K562 (cell line): ENCODE data around the gene RIPOR1. TPM values are rescaled to one million over a fixed set of nuclear protein-coding genes. Genes with fewer than 3 reads are reported as not detected.
A peak's percentile ranks its signal among the peaks of the same experiment; 100 is the strongest.

Experiments used
- ATAC-seq: fragments of 200-7000 bp; cut with Tn5 transposase; 3 replicates; pipeline ENCODE4 v1.9.1; 2020; ENCODE audit warnings: moderate library complexity
- BruUV-seq: library from RNA; stranded (reverse); fragments of 400-500 nt; replicated peaks from 2 replicates; lab custom pipeline; 2021; lab: Mats Ljungman, UMichigan
- CTCF ChIA-PET: fragments of 300-600 bp; formaldehyde crosslinking; extraction: SDS; loops from one replicate; lab custom pipeline; 2021; ENCODE audit warnings: low intra/inter-chr PET ratio; lab: Yijun Ruan, JAX
- POLR2A ChIA-PET: fragments of 300-600, 350-650 bp; sonication (Branson Sonifier 250); formaldehyde crosslinking; extraction: SDS; loops from one replicate; lab custom pipeline; 2021; ENCODE audit warnings: antibody characterized with exemption, inconsistent platforms; lab: Yijun Ruan, JAX
- DNase-seq, 4 experiments: peaks; one replicate each; pipeline versions ENCODE4 v3.0.0 to v3.0.0-alpha.2; 2011 to 2018; ENCODE audit warnings: low spot score in 3 of 4, mixed read lengths in 3 of 4; ENCODE audit errors: extremely low read depth in 1 of 4
- FAIRE-seq: peaks from 2 replicates; lab custom pipeline; 2011; peaks lifted over from hg19 to GRCh38; lab: Jason Lieb, UNC
- H2AFZ ChIP-seq: 2 replicates; pipeline ENCODE4 v1.6.0; 2011; ENCODE audit warnings: low read depth, low read length, control low read depth, inconsistent platforms
- H3K27ac ChIP-seq: fragments of 200-600 bp; 3 replicates; pipeline ENCODE4 v1.8.0; 2011; ENCODE audit warnings: low read depth, mild to moderate bottlenecking, control low read depth, inconsistent platforms, low read length, moderate library complexity, mixed read lengths; ENCODE audit errors: extremely low read depth
- H3K27me3 ChIP-seq, 2 experiments: fragments of 300-600 bp in 1 of 2; 2 replicates in 1 of 2; 3 replicates in 1 of 2; pipeline versions ENCODE4 v1.6.0 to v1.8.0; 2011; ENCODE audit warnings: inconsistent platforms in 2 of 2, low read length in 2 of 2, mild to moderate bottlenecking in 1 of 2, mixed read lengths in 1 of 2, moderate library complexity in 1 of 2; ENCODE audit not compliant: control insufficient read depth in 2 of 2, insufficient read depth in 2 of 2
- H3K36me3 ChIP-seq: fragments of 300-600 bp; 3 replicates; pipeline ENCODE4 v1.8.0; 2011; ENCODE audit warnings: mild to moderate bottlenecking, low read length, inconsistent platforms; ENCODE audit not compliant: control insufficient read depth, insufficient read depth
- H3K4me1 ChIP-seq, 2 experiments: fragments of 200-600 bp in 1 of 2; replicated peaks in 1 of 2; 2 replicates in 1 of 2; 3 replicates in 1 of 2; pipeline versions ENCODE4 v1.5.1 to v1.8.0; 2011; ENCODE audit warnings: inconsistent platforms in 2 of 2, low read length in 2 of 2, mild to moderate bottlenecking in 1 of 2, mixed read lengths in 1 of 2, moderate library complexity in 1 of 2; ENCODE audit not compliant: control insufficient read depth in 2 of 2, insufficient read depth in 2 of 2
- H3K4me2 ChIP-seq: 2 replicates; pipeline ENCODE4 v1.6.1; 2011; ENCODE audit warnings: low read length, control low read depth, inconsistent platforms, mixed read lengths; ENCODE audit not compliant: insufficient read depth
- H3K4me3 ChIP-seq: fragments of 200-600 bp; sonication (generic), shearing (Covaris generic); 2 replicates; pipeline ENCODE4 v1.5.1; 2016; ENCODE audit warnings: control low read depth, inconsistent platforms
- H3K79me2 ChIP-seq: fragments of 200-600 bp; 3 replicates; pipeline ENCODE4 v1.8.0; 2011; ENCODE audit warnings: low read length, inconsistent platforms; ENCODE audit not compliant: control insufficient read depth, insufficient read depth
- H3K9ac ChIP-seq, 2 experiments: 2 replicates each; pipeline versions ENCODE4 v1.6.0 to v1.6.1; 2011; ENCODE audit warnings: low read depth in 2 of 2, low read length in 2 of 2, control low read depth in 1 of 2, inconsistent platforms in 1 of 2, mild to moderate bottlenecking in 1 of 2, mixed read lengths in 1 of 2; ENCODE audit not compliant: insufficient read depth in 1 of 2
- H3K9me1 ChIP-seq: one replicate; pipeline ENCODE4 v1.6.0; 2011; ENCODE audit warnings: inconsistent platforms, mild to moderate bottlenecking, low read length, moderate library complexity; ENCODE audit not compliant: control insufficient read depth, insufficient read depth
- H3K9me3 ChIP-seq: replicated peaks from 2 replicates; pipeline ENCODE4 v1.5.1; 2011; ENCODE audit warnings: low read depth, low read length, inconsistent platforms; ENCODE audit not compliant: control insufficient read depth, insufficient read depth
- H4K20me1 ChIP-seq: replicated peaks from 2 replicates; pipeline ENCODE4 v1.6.1; 2011; ENCODE audit warnings: low read length, inconsistent platforms, mixed read lengths; ENCODE audit not compliant: control insufficient read depth, insufficient read depth
- CTCF ChIP-seq, 3 experiments: IDR thresholded peaks in 2 of 3; conservative IDR thresholded peaks in 1 of 3; 2 replicates each; pipeline ENCODE4 v1.5.1; 2011 to 2012; ENCODE audit warnings: low read length in 3 of 3, mild to moderate bottlenecking in 3 of 3, control low read depth in 2 of 3, improper control_type of control experiment in 1 of 3, inconsistent platforms in 1 of 3, low read depth in 1 of 3, mixed read lengths in 1 of 3, moderate library complexity in 1 of 3; ENCODE audit not compliant: insufficient read depth in 2 of 3
- CTCFL ChIP-seq: IDR thresholded peaks from 2 replicates; pipeline ENCODE4 v1.6.1; 2011; ENCODE audit warnings: borderline replicate concordance, low read depth, mild to moderate bottlenecking, moderate library complexity, low read length; ENCODE audit not compliant: insufficient read depth, poor library complexity, severe bottlenecking
- EGR1 ChIP-seq: fragments of 450-650 bp; conservative IDR thresholded peaks from 2 replicates; pipeline ENCODE4 v1.6.1; 2017; ENCODE audit warnings: mild to moderate bottlenecking
- POLR2G ChIP-seq: fragments of 200-400 bp; formaldehyde crosslinking; IDR thresholded peaks from 2 replicates; pipeline ENCODE4 v1.6.1; 2017; ENCODE audit warnings: low read depth, mild to moderate bottlenecking, antibody characterized with exemption, low read length, moderate library complexity
- RAD21 ChIP-seq, 2 experiments: fragments of 250-450 bp in 1 of 2; fragments of 450-650 bp in 1 of 2; sonication (Bioruptor Pico) in 1 of 2; formaldehyde crosslinking in 1 of 2; IDR thresholded peaks in 1 of 2; conservative IDR thresholded peaks in 1 of 2; 2 replicates each; pipeline versions ENCODE4 v1.4.0 to v1.8.0; 2020 to 2022; ENCODE audit warnings: mild to moderate bottlenecking in 2 of 2, moderate library complexity in 1 of 2
- SIN3B ChIP-seq: fragments of 450-650 bp; IDR thresholded peaks from 2 replicates; pipeline ENCODE4 v1.6.1; 2017; ENCODE audit warnings: low read depth, mild to moderate bottlenecking, moderate library complexity
- SRSF7 ChIP-seq: fragments of 200-400 bp; formaldehyde crosslinking; optimal IDR thresholded peaks from 2 replicates; pipeline ENCODE3; 2017; ENCODE audit warnings: mild to moderate bottlenecking, low read depth, low read length
- TEAD4 ChIP-seq, 2 experiments: sonication (generic) in 1 of 2; formaldehyde crosslinking in 1 of 2; IDR thresholded peaks; 2 replicates each; pipeline versions ENCODE4 v1.6.1 to v1.8.0; 2012 to 2022; ENCODE audit warnings: borderline replicate concordance in 1 of 2, inconsistent platforms in 1 of 2, low read length in 1 of 2, mild to moderate bottlenecking in 1 of 2, missing genetic modification reagents in 1 of 2
- WGBS: fragments of 100-300 bp; shearing (Covaris generic); methylation state at CpG from one replicate; pipeline ENCODE4 v1.1.6; 2016; ENCODE audit warnings: low coverage, mixed read lengths; ENCODE audit not compliant: insufficient coverage; ENCODE audit errors: missing lambda C conversion rate; 5-methylcytosine and 5-hydroxymethylcytosine counted together
- in situ Hi-C: fragments of 300-500 bp; cut with MboI; formaldehyde crosslinking; loops from 4 replicates; pipeline ENCODE4 v1.15.0; 2018; ENCODE audit warnings: inconsistent platforms, mixed read lengths
- intact Hi-C: fragments of 100-400 bp; cut with micrococcal nuclease; formaldehyde crosslinking; loops from 2 replicates; pipeline ENCODE4 v1.14.2; 2022
- polyA plus RNA-seq, 8 experiments: library from polyadenylated mRNA; depleted of rRNA in 4 of 8; stranded (reverse) in 5 of 8; unstranded in 3 of 8; fragments of >200 nt; fragmentation: Nextera tagmentation in 2 of 8; fragmentation: Illumina TruSeq in 1 of 8; extraction: Ambion mirVana in 2 of 8; extraction: Trizol in 1 of 8; gene quantifications; 2 replicates each; pipeline versions ENCODE4 v1.2.1 to v1.2.3, GENCODE V29; 2011 to 2014; ENCODE audit warnings: inconsistent platforms in 1 of 8, missing spikeins in 1 of 8
- total RNA-seq, 7 experiments: library from RNA; depleted of rRNA in 6 of 7; stranded (reverse); fragments of >200 nt in 6 of 7; fragmentation: Illumina TruSeq in 2 of 7; extraction: Trizol in 2 of 7; gene quantifications; 2 replicates each; pipeline versions ENCODE4 v1.2.1 to v1.2.3, GENCODE V29; 2011 to 2021; ENCODE audit warnings: low replicate concordance in 1 of 7

RIPOR1 gene
- total and polyA plus RNA-seq, 9 of the 15 experiments (the other 6 are each of a cell fraction or from before 2014, with no cell fraction given) = 0.36 to 31.1 (median 3.0) TPM

- no peak overlapping the region for H3K4me2 ChIP-seq
- no peak overlapping the region for H2AFZ ChIP-seq
- no peaks in the 10 kb centered on the region for H3K27me3 ChIP-seq
- WGBS = 82% methylated on average over 12 of the region's 13 CpGs
- intact Hi-C loops (no loop called here), in situ Hi-C loops (no loop called here)
- FAIRE-seq = no peak
- no peaks in the 10 kb centered on the region for H3K9me1 ChIP-seq
- peak in 1 of 4 experiments; percentile 54 for DNase-seq
- ChIA-PET CTCF (interaction anchor here (0.9 kb wide), 1 partner anchor 24 kb away, joined by 3 read pairs; no protein-coding TSS in a partner anchor), POLR2A (interaction anchor here (0.6 to 1.6 kb wide), 4 partner anchors 17 to 656 kb away, joined by 3 to 5 read pairs (median 3); no protein-coding TSS in a partner anchor)
- BruUV-seq = no TSS peak
- no peak overlapping the region; a peak in 1 of 4 replicates for H3K9ac ChIP-seq
- no peaks in the 10 kb centered on the region for H3K79me2 ChIP-seq
- 0 out of 3 replicates have a peak, but pooled peaks have one; percentile 13 for ATAC-seq
- peaks cover 56% of the 10 kb centered on the region; the same call in 1 of the 3 replicates for H3K36me3 ChIP-seq
- peaks cover 5% of the 10 kb centered on the region; the same call in 1 of the 2 replicates for H4K20me1 ChIP-seq
- no peaks in the 10 kb centered on the region for H3K9me3 ChIP-seq
- H3K4me3 ChIP-seq = no peak overlapping the region
- no peak overlapping the region for H3K27ac ChIP-seq
- TF ChIP-seq CTCFL (peak; percentile 30), SRSF7 (no peak), POLR2G (peak; percentile 57), CTCF (IDR thresholded peaks at IDR 0.05 in 2 of 3, conservative IDR thresholded peaks at IDR 0.05 in 1 of 3; ENCODE audit: insufficient read depth in 2 of 3, low read depth in 1 of 3, low read length in 3 of 3) (peak; percentile 33 to 43 (median 35); a peak in 4 of 6 replicates), RAD21 (CRISPR knock-in tag; conservative IDR thresholded peaks at IDR 0.05 in 1 of 2, IDR thresholded peaks at IDR 0.05 in 1 of 2) (peak in 1 of 2 experiments; percentile 20; a peak in 1 of 4 replicates), SIN3B (no peak), EGR1 (0 out of 2 replicates have a peak, but pooled peaks have one; percentile 25), TEAD4 (IDR thresholded peaks at IDR 0.05; ENCODE audit: low read length) (no peak), TEAD4 (CRISPR knock-in tag; IDR thresholded peaks at IDR 0.05; ENCODE audit: borderline replicate concordance) (no peak)
- peaks cover 0 to 33% of the 10 kb centered on the region in 2 experiments; a peak in 2 of 5 replicates for H3K4me1 ChIP-seq
Measured at GRCh38 chr16:67544329-67544841, 15.8 kb downstream of the RIPOR1 start.
